Neural crest cell (in vitro differentiated cells): ENCODE results near the gene MTFR1L. TPM values are rescaled to one million over a fixed set of nuclear protein-coding genes. Genes with fewer than 3 reads are reported as not detected.

ENCODE experiments used
- DNase-seq: peaks from one replicate; pipeline ENCODE4 v3.0.0; 2021; ENCODE audit warnings: low read depth, mixed read lengths, low spot score
- H3K27ac Mint-ChIP-seq: one replicate; pipeline ENCODE4 v1.8.0; 2021; ENCODE audit warnings: mild to moderate bottlenecking, mixed read lengths; ENCODE audit not compliant: unreplicated experiment
- H3K27me3 Mint-ChIP-seq: 2 replicates; pipeline ENCODE4 v1.8.0; 2021; ENCODE audit warnings: low read depth, mild to moderate bottlenecking, mixed read lengths
- H3K36me3 Mint-ChIP-seq: 2 replicates; pipeline ENCODE4 v1.8.0; 2021; ENCODE audit warnings: low read depth, mild to moderate bottlenecking, mixed read lengths
- H3K4me1 Mint-ChIP-seq: 2 replicates; pipeline ENCODE4 v1.8.0; 2021; ENCODE audit warnings: mixed read lengths
- H3K4me3 Mint-ChIP-seq: one replicate; pipeline ENCODE4 v1.8.0; 2021; ENCODE audit warnings: mild to moderate bottlenecking, mixed read lengths
- H3K9me3 Mint-ChIP-seq: 2 replicates; pipeline ENCODE4 v1.8.0; 2021; ENCODE audit warnings: mixed read lengths
- total RNA-seq: library from RNA; stranded (reverse); gene quantifications from 2 replicates; pipeline ENCODE4 v1.2.1, GENCODE V29; 2021
- TF ChIP-seq, protein P1 (sequence below): fragments of 200-600 bp; sonication (generic); conservative IDR thresholded peaks from 2 replicates; pipeline ENCODE4 v1.5.0; 2021; ENCODE audit warnings: antibody characterized with exemption, mild to moderate bottlenecking

Gene MTFR1L
- total RNA-seq, 1 donor from 2014 or later: 68.6 TPM

DNA sequence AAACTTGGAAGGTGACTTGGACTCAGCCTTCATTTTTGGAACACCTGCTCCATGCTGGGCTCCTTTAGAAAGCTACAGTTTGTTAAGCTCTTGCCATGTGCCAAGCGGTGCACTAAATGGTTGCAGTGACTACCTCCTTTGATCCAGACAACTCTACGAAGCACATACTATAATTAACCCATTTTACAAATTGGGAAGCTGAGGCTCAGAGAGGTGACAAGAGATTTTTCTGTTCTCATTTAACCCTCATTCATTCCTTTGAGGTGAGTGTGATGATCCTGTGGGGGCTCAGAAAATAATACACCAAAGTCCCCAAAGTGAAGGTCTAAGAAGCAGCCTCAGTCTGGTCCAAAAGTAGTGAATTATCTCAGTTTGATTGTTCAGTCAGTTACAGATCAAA is 57.4 kb downstream of the MTFR1L start:
- Mint-ChIP-seq H3K27ac (no peak overlapping the region), H3K4me1 (peaks cover 16% of the 10 kb centered on the region), H3K27me3 (peaks cover 3% of the 10 kb centered on the region), H3K4me3 (no peak overlapping the region), H3K36me3 (no peaks in the 10 kb centered on the region), H3K9me3 (no peaks in the 10 kb centered on the region)
- no peak for DNase-seq
- TF ChIP-seq, protein P1, sequence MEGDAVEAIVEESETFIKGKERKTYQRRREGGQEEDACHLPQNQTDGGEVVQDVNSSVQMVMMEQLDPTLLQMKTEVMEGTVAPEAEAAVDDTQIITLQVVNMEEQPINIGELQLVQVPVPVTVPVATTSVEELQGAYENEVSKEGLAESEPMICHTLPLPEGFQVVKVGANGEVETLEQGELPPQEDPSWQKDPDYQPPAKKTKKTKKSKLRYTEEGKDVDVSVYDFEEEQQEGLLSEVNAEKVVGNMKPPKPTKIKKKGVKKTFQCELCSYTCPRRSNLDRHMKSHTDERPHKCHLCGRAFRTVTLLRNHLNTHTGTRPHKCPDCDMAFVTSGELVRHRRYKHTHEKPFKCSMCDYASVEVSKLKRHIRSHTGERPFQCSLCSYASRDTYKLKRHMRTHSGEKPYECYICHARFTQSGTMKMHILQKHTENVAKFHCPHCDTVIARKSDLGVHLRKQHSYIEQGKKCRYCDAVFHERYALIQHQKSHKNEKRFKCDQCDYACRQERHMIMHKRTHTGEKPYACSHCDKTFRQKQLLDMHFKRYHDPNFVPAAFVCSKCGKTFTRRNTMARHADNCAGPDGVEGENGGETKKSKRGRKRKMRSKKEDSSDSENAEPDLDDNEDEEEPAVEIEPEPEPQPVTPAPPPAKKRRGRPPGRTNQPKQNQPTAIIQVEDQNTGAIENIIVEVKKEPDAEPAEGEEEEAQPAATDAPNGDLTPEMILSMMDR: no peak

GRCh38 chr1:25878690-25879089 is 58.9 kb downstream of the MTFR1L start:
- Mint-ChIP-seq H3K27ac (no peak overlapping the region), H3K9me3 (no peaks in the 10 kb centered on the region), H3K36me3 (no peaks in the 10 kb centered on the region), H3K4me3 (no peak overlapping the region), H3K4me1 (peaks cover 8% of the 10 kb centered on the region), H3K27me3 (peaks cover 3% of the 10 kb centered on the region)
- TF ChIP-seq, protein P1: no peak
- no peak for DNase-seq

- H3K4me3 Mint-ChIP-seq: peak overlapping the region; percentile 2
These were observed 59.9 kb downstream of the MTFR1L start for GRCh38 chr1:25879675-25880074.

GRCh38 chr1:25880518-25880917 is 60.8 kb downstream of the MTFR1L start:
- Mint-ChIP-seq H3K4me3 (no peak overlapping the region), H3K4me1 (peaks cover 8% of the 10 kb centered on the region), H3K27ac (no peak overlapping the region), H3K27me3 (peaks cover 3% of the 10 kb centered on the region), H3K36me3 (no peaks in the 10 kb centered on the region), H3K9me3 (no peaks in the 10 kb centered on the region)
- TF ChIP-seq, protein P1: no peak
- DNase-seq: no peak

More at GRCh38 chr1:25879675-25880074, 59.9 kb downstream of the MTFR1L start:
- Mint-ChIP-seq H3K36me3 (no peaks in the 10 kb centered on the region), H3K27me3 (peaks cover 3% of the 10 kb centered on the region), H3K9me3 (no peaks in the 10 kb centered on the region), H3K4me1 (peaks cover 8% of the 10 kb centered on the region), H3K27ac (peak overlapping the region; percentile 12)
- DNase-seq: no peak
- TF ChIP-seq, protein P1: no peak

GRCh38 chr1:25881266-25881665 is 61.5 kb downstream of the MTFR1L start:
- H3K36me3 Mint-ChIP-seq: peaks cover 2% of the 10 kb centered on the region
- H3K27ac Mint-ChIP-seq: no peak overlapping the region
- H3K27me3 Mint-ChIP-seq: peaks cover under 1% of the 10 kb centered on the region
- no peak for DNase-seq
- TF ChIP-seq, protein P1: no peak
- H3K9me3 Mint-ChIP-seq: no peaks in the 10 kb centered on the region
- peaks cover 4% of the 10 kb centered on the region for H3K4me1 Mint-ChIP-seq
- no peak overlapping the region for H3K4me3 Mint-ChIP-seq

Other genes starting within 250 kb of the MTFR1L start
- gene MAN1C1, start 203.2 kb upstream of the MTFR1L start, total RNA-seq: 19.8 and 22.6 TPM in 2 replicates
- gene SELENON, start 19.8 kb upstream of the MTFR1L start, total RNA-seq: 146 and 148 TPM in 2 replicates
- gene AUNIP, start 39.5 kb downstream of the MTFR1L start, total RNA-seq: 13.6 and 15.2 TPM in 2 replicates
- 12.7 and 13.3 TPM in 2 replicates for gene PAQR7, start 55.8 kb downstream of the MTFR1L start, total RNA-seq
- gene STMN1, start 86.5 kb downstream of the MTFR1L start, total RNA-seq: 934 and 986 TPM in 2 replicates
- 10.6 and 10.7 TPM in 2 replicates for gene PAFAH2, start 178.1 kb downstream of the MTFR1L start, total RNA-seq
- 7.6 and 8.1 TPM in 2 replicates for gene EXTL1, start 201.8 kb downstream of the MTFR1L start, total RNA-seq
- gene SLC30A2, start 226.2 kb downstream of the MTFR1L start, total RNA-seq: not detected in 2 replicates
- not detected in 2 replicates for gene TRIM63, start 247.7 kb downstream of the MTFR1L start, total RNA-seq